SU-DHL-6 (cell line): ENCODE data around the gene SRSF1.

ENCODE experiments used
- H2AFZ ChIP-seq: fragments of 200-600 bp; sonication (generic); 2 replicates; pipeline ENCODE4 v1.6.1; 2014; ENCODE audit warnings: low read depth, mild to moderate bottlenecking, moderate library complexity, mixed read lengths, antibody characterized with exemption, low read length; ENCODE audit not compliant: severe bottlenecking
- H3F3A ChIP-seq: fragments of 200-600 bp; shearing (Covaris generic); 2 replicates; pipeline ENCODE4 v1.6.0; 2016; ENCODE audit warnings: antibody characterized with exemption, mild to moderate bottlenecking; ENCODE audit not compliant: insufficient read depth
- H3K27ac ChIP-seq: fragments of 200-600 bp; sonication (generic); 2 replicates; pipeline ENCODE4 v1.5.1; 2016; ENCODE audit warnings: low read depth, mild to moderate bottlenecking, low read length, moderate library complexity, mixed read lengths
- H3K27me3 ChIP-seq: fragments of 200-600 bp; sonication (generic), shearing (Covaris generic); 2 replicates; pipeline ENCODE4 v1.6.0; 2014; ENCODE audit warnings: mild to moderate bottlenecking, low read length
- H3K36me3 ChIP-seq: fragments of 200-600 bp; sonication (generic); 2 replicates; pipeline ENCODE4 v1.6.1; 2014; ENCODE audit warnings: mild to moderate bottlenecking, low read length, mixed read lengths
- H3K4me2 ChIP-seq: fragments of 300-600, 200-600 bp; shearing (Covaris generic), sonication (generic); 2 replicates; pipeline ENCODE4 v1.6.0; 2014; ENCODE audit warnings: low read length, low read depth, mild to moderate bottlenecking; ENCODE audit not compliant: poor library complexity, severe bottlenecking
- H3K4me3 ChIP-seq: fragments of 200-600 bp; sonication (generic); 2 replicates; pipeline ENCODE4 v1.5.1; 2014; ENCODE audit warnings: antibody characterized with exemption, low read length, mild to moderate bottlenecking, mixed read lengths; ENCODE audit not compliant: insufficient read depth, poor library complexity, severe bottlenecking
- H3K79me2 ChIP-seq: fragments of 200-600 bp; sonication (generic); 2 replicates; pipeline ENCODE4 v1.6.1; 2014; ENCODE audit warnings: mild to moderate bottlenecking, low read length, moderate library complexity; ENCODE audit not compliant: insufficient read depth
- H3K9ac ChIP-seq: fragments of 200-600 bp; sonication (generic); 2 replicates; pipeline ENCODE4 v1.7.0; 2014; ENCODE audit warnings: mild to moderate bottlenecking, low read length
- H3K9me2 ChIP-seq: fragments of 200-600 bp; sonication (generic); replicated peaks from 2 replicates; pipeline ENCODE4 v1.6.1; 2014; ENCODE audit warnings: low read length; ENCODE audit not compliant: insufficient read depth
- H3K9me3 ChIP-seq: fragments of 200-600 bp; sonication (generic); 2 replicates; pipeline ENCODE4 v1.6.1; 2014; ENCODE audit warnings: low read length, mixed read lengths; ENCODE audit not compliant: insufficient read depth
- H4K20me1 ChIP-seq: fragments of 200-600 bp; sonication (generic); 2 replicates; pipeline ENCODE4 v1.6.1; 2014; ENCODE audit warnings: low read depth, mild to moderate bottlenecking, antibody characterized with exemption, low read length, moderate library complexity, mixed read lengths
- CTCF ChIP-seq: fragments of 200-600 bp; sonication (generic); IDR thresholded peaks from one replicate; pipeline ENCODE4 v1.5.1; 2017; ENCODE audit warnings: antibody characterized with exemption, mild to moderate bottlenecking, low read length, moderate library complexity; ENCODE audit not compliant: insufficient read depth, poor library complexity, severe bottlenecking
- EZH2phosphoT487 ChIP-seq: fragments of 200-600 bp; sonication (generic), shearing (Covaris generic); conservative IDR thresholded peaks from 2 replicates; pipeline ENCODE4 v1.6.1; 2018; ENCODE audit warnings: mild to moderate bottlenecking, antibody characterized with exemption, low read length, moderate library complexity, mixed read lengths

The SRSF1 gene

DNA sequence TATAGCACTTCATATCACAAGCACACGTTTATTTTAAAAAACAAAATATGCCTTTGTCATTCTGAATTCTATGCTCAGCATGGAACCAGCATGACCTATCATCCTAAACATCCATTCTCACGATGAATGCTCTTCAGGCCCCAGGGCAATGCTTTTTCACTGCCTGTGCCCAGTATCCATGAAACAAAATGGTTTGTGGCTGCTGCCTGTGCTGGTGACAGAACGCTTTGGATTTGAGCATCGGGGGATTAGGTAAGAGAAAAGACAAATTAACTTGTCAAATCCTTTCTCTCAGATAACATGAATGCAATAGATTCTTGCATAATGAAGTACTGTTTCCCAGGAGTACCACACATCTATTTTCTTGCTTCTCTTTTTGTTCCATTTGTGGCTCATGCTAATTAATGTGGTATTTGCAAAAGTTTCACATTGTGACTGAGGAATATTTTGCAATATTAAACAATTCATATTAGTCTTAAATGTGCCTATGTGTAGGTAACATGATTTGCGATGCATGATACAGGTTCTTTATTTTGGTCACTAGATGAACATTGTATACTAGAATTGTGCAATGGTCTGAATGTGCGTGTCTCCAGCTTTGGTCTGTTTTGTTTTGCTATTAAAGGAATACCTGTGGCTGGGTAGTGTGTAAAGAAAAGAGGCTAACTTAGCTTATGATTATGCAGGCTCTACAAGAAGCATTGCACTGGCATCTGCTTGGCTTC, 25.8 kb upstream of the SRSF1 start:
- no peaks in the 10 kb centered on the region for H3K9me2 ChIP-seq
- H3K4me3 ChIP-seq, result no peak overlapping the region
- H4K20me1 ChIP-seq, result no peaks in the 10 kb centered on the region
- no peaks in the 10 kb centered on the region for H3K27me3 ChIP-seq
- no peaks in the 10 kb centered on the region for H3F3A ChIP-seq
- no peaks in the 10 kb centered on the region for H3K36me3 ChIP-seq
- no peaks in the 10 kb centered on the region for H3K79me2 ChIP-seq
- TF ChIP-seq EZH2phosphoT487 (no peak), CTCF (no peak)
- H3K4me2 ChIP-seq, result no peak overlapping the region
- no peaks in the 10 kb centered on the region for H3K9me3 ChIP-seq
- no peak overlapping the region for H2AFZ ChIP-seq
- no peak overlapping the region for H3K9ac ChIP-seq
- H3K27ac ChIP-seq, result no peak overlapping the region

GRCh38 chr17:58028578-58028977, 21.5 kb upstream of the SRSF1 start:
- Histone ChIP-seq H3K27ac (no peak overlapping the region), H3K27me3 (no peaks in the 10 kb centered on the region; the same call in 1 of the 2 replicates), H3K9me2 (no peaks in the 10 kb centered on the region), H4K20me1 (no peaks in the 10 kb centered on the region), H3K79me2 (no peaks in the 10 kb centered on the region), H3K4me2 (no peak overlapping the region), H3K9ac (no peak overlapping the region), H3K36me3 (no peaks in the 10 kb centered on the region), H3K4me3 (no peak overlapping the region), H3K9me3 (no peaks in the 10 kb centered on the region), H2AFZ (no peak overlapping the region), H3F3A (no peaks in the 10 kb centered on the region)
- no peak for TF ChIP-seq CTCF
- TF ChIP-seq EZH2phosphoT487, result no peak

GRCh38 chr17:58020401-58020800, 13.4 kb upstream of the SRSF1 start:
- TF ChIP-seq EZH2phosphoT487, result no peak
- TF ChIP-seq CTCF, result no peak
- Histone ChIP-seq H3K9me2 (no peaks in the 10 kb centered on the region), H4K20me1 (no peaks in the 10 kb centered on the region), H3K9me3 (no peaks in the 10 kb centered on the region), H3K9ac (no peak overlapping the region), H3K4me2 (no peak overlapping the region), H3F3A (no peaks in the 10 kb centered on the region), H3K27ac (no peak overlapping the region), H3K27me3 (no peaks in the 10 kb centered on the region), H3K4me3 (no peak overlapping the region), H3K79me2 (no peaks in the 10 kb centered on the region), H3K36me3 (no peaks in the 10 kb centered on the region), H2AFZ (no peak overlapping the region)
